GM12875 (cell line): ENCODE results near the gene VWC2L.

Experiments used
- H3K4me3 ChIP-seq: one replicate; pipeline ENCODE4 v1.5.1; 2011; ENCODE audit warnings: low read depth, low read length, control low read depth
- TF ChIP-seq, protein P1 (sequence below): IDR thresholded peaks from 2 replicates; pipeline ENCODE4 v1.5.1; 2011; ENCODE audit warnings: low read depth, mild to moderate bottlenecking, control low read depth, inconsistent platforms, low read length, moderate library complexity, borderline replicate concordance; ENCODE audit not compliant: insufficient read depth

VWC2L gene

DNA sequence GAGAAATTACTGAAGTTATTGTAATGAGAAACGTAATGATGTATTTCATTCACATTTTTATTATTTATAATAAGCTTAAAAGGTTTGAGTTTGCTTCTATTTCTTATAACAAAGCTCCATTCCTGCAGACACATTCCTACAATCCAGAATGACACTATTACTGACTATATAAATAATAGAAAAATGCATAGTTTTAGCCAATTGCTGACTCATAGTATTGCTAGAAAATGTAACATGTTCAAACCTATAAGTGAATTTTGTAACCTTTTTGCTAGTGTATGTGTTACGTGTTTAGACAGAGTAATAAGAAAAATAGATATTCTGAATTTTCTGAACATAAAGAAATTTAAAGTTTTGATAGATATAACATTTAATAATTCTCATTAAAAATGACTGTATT, 9.3 kb upstream of the VWC2L start:
- H3K4me3 ChIP-seq: no peak overlapping the region
- TF ChIP-seq, protein P1, sequence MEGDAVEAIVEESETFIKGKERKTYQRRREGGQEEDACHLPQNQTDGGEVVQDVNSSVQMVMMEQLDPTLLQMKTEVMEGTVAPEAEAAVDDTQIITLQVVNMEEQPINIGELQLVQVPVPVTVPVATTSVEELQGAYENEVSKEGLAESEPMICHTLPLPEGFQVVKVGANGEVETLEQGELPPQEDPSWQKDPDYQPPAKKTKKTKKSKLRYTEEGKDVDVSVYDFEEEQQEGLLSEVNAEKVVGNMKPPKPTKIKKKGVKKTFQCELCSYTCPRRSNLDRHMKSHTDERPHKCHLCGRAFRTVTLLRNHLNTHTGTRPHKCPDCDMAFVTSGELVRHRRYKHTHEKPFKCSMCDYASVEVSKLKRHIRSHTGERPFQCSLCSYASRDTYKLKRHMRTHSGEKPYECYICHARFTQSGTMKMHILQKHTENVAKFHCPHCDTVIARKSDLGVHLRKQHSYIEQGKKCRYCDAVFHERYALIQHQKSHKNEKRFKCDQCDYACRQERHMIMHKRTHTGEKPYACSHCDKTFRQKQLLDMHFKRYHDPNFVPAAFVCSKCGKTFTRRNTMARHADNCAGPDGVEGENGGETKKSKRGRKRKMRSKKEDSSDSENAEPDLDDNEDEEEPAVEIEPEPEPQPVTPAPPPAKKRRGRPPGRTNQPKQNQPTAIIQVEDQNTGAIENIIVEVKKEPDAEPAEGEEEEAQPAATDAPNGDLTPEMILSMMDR: no peak

DNA sequence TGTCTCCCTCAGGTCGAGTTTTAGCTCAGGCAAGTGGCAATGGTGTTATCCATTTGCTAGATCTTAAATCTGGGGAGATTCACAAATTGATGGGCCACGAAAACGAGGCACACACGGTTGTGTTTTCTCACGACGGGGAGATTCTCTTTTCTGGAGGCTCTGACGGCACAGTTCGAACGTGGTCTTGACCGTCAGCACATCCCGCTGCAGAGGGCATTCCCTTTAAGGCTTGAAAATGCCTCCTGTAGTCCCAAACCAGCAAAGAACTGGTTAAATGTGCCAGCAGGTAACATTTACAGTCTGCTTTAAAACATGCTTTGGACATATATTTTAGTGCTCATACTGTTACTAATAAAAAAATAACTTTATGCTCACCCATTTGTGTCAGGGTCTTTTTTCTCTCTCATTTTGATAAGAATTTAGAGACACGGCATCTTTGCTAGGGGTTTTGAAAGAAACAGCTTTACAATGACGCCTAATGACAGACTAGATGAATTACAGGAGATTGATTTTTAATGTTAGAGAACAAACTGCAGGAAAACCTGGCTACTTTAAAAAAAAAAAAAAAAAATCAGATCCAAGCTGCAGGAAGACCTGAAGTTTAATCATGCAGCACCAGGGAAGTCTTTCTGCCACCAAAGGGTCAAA, 602 bp upstream of the VWC2L start:
- TF ChIP-seq, protein P1: no peak
- no peak overlapping the region for H3K4me3 ChIP-seq

DNA sequence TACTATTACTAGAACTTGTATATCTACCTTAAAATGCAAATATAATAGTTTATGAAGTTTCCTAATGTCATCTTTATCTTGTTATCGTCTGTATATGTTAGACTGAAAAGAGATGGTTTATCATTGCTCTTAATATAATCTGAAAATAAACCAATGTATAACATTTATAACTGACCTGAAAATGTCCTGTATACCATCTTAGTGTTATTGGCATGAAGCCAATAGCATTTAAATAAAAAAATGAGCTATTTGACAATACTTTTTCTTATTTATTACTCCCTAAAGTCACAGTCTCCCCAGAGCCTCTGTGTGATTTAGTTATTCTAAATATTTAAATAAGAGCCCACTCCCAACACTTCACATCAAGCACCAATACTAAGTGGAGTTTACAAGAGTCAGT, 1.8 kb downstream of the VWC2L start:
- no peak overlapping the region for H3K4me3 ChIP-seq
- TF ChIP-seq, protein P1: no peak

DNA sequence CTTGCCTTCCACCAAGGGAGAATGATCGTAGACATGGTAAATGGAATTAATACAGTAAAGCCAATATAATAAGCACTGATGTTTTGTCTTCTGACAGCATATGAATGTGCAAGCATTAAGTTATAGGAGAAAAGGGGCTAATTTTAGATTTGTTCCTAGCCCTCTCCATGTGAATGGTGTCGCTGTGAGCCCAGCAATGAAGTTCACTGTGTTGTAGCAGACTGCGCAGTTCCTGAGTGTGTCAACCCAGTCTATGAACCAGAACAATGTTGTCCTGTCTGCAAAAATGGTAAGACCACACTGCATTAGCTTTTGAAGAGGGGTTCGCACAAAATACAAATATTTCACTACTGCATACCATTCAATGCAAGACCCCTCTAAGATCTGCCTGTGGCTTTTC, 25.6 kb downstream of the VWC2L start:
- no peak overlapping the region for H3K4me3 ChIP-seq
- TF ChIP-seq, protein P1: no peak

- no peak overlapping the region for H3K4me3 ChIP-seq
- TF ChIP-seq, protein P1: no peak
These were observed 39.5 kb downstream of the VWC2L start for GRCh38 chr2:214450118-214450894.

DNA sequence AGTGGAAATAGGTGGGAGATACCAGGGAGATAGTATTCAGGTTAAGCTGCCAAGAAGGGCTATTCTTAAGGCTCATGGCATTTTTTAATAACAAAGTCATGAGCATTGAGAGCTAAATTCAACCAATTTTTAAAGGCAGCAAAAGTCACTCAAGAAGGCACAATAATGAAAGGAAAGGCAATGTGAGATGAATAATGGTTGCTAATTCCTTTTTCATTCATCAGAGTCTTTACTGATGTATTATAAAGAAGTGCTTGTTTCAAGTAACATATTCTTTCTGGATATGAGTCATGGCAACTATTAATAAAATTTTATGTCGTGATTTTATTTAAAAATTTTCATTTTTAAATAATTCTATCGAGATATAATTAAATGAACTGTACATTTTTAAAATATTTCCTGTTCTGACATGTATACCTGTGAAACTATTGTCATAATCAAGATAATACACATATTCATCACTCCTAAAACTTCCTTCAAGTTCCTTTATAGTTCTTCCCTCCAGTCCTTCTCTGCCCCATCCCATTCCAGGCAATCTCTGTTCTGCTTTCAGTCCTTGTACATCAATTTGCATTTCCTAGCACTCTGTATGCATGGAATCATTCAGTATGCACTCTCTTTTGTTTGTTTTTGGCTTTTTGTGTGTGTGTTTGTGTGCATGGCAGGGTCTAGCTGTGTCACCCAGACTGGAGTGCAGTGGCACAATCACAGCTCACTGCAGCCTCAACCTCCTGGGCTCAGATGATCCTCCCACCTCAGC, 40.8 kb downstream of the VWC2L start:
- TF ChIP-seq, protein P1: no peak
- H3K4me3 ChIP-seq: no peak overlapping the region
